Measurements from ENCODE around the gene MACC1.

MACC1 gene

GRCh38 chr7:20224025-20224424 is 6.8 kb upstream of the MACC1 start:
- Mint-ChIP-seq H3K27ac (no peak overlapping the region), H3K4me1 (ENCODE audit: low read depth in 2 of 2) (peaks cover 0 to 6% of the 10 kb centered on the region in 2 donors), H3K36me3 (ENCODE audit: insufficient read depth) (peaks cover 3% of the 10 kb centered on the region), H3K27me3 (no peaks in the 10 kb centered on the region), H3K9me3 (peaks cover 0 to 14% of the 10 kb centered on the region in 2 donors), H3K4me3 (no peak overlapping the region)
- no peak for ATAC-seq (replicated peaks)
- no peak for DNase-seq

GRCh38 chr7:20223356-20223755 is 6.2 kb upstream of the MACC1 start:
- no peak for ATAC-seq (replicated peaks)
- no peak for DNase-seq
- H3K9me3 Mint-ChIP-seq = peaks cover 0 to 19% of the 10 kb centered on the region in 2 donors

GRCh38 chr7:20222219-20222828 is 5.1 kb upstream of the MACC1 start:
- Mint-ChIP-seq H3K27me3 (no peaks in the 10 kb centered on the region), H3K36me3 (ENCODE audit: insufficient read depth) (peaks cover 3% of the 10 kb centered on the region), H3K4me3 (no peak overlapping the region), H3K27ac (no peak overlapping the region), H3K9me3 (peaks cover 1 to 19% of the 10 kb centered on the region in 2 donors), H3K4me1 (ENCODE audit: low read depth in 2 of 2) (peaks cover 0 to 9% of the 10 kb centered on the region in 2 donors)
- ATAC-seq (replicated peaks) (no peak), DNase-seq (no peak)

More at GRCh38 chr7:20223356-20223755, 6.2 kb upstream of the MACC1 start:
- Mint-ChIP-seq H3K27me3 (no peaks in the 10 kb centered on the region), H3K4me3 (no peak overlapping the region), H3K36me3 (ENCODE audit: insufficient read depth) (peaks cover 3% of the 10 kb centered on the region), H3K27ac (no peak overlapping the region), H3K4me1 (ENCODE audit: low read depth in 2 of 2) (peaks cover 0 to 6% of the 10 kb centered on the region in 2 donors)

GRCh38 chr7:20220921-20221547 is 3.9 kb upstream of the MACC1 start:
- Mint-ChIP-seq H3K36me3 (ENCODE audit: insufficient read depth) (peaks cover 3% of the 10 kb centered on the region), H3K4me1 (ENCODE audit: low read depth in 2 of 2) (peaks cover 0 to 9% of the 10 kb centered on the region in 2 donors), H3K27ac (no peak overlapping the region), H3K27me3 (no peaks in the 10 kb centered on the region), H3K4me3 (no peak overlapping the region), H3K9me3 (peaks cover 1 to 15% of the 10 kb centered on the region in 2 donors)
- ATAC-seq (replicated peaks) (no peak), DNase-seq (no peak)

- DNase-seq = no peak
- Mint-ChIP-seq H3K27ac (no peak overlapping the region), H3K27me3 (no peaks in the 10 kb centered on the region), H3K36me3 (ENCODE audit: insufficient read depth) (peaks cover 3% of the 10 kb centered on the region), H3K9me3 (peaks cover 1 to 11% of the 10 kb centered on the region in 2 donors), H3K4me3 (peak overlapping the region in 1 of 2 donors; percentile 17), H3K4me1 (ENCODE audit: low read depth in 2 of 2) (peaks cover 0 to 9% of the 10 kb centered on the region in 2 donors)
- ATAC-seq (replicated peaks) = no peak
Measured at GRCh38 chr7:20220293-20220761, 3.1 kb upstream of the MACC1 start.

GRCh38 chr7:20219446-20220292 is 2.5 kb upstream of the MACC1 start:
- peak overlapping the region; percentile 7 to 17 for H3K4me3 Mint-ChIP-seq
- H3K27me3 Mint-ChIP-seq = no peaks in the 10 kb centered on the region
- peak overlapping the region in 1 of 2 donors; percentile 59 for H3K27ac Mint-ChIP-seq
- peaks cover 3% of the 10 kb centered on the region for H3K36me3 Mint-ChIP-seq (ENCODE audit: insufficient read depth)
- ATAC-seq (replicated peaks) = peak; percentile 63
- H3K9me3 Mint-ChIP-seq = peaks cover 1 to 11% of the 10 kb centered on the region in 2 donors
- DNase-seq = peak in 1 of 3 experiments; percentile 5
- H3K4me1 Mint-ChIP-seq (ENCODE audit: low read depth in 2 of 2) = peaks cover 0 to 9% of the 10 kb centered on the region in 2 donors

GRCh38 chr7:20219062-20219445 is 1.9 kb upstream of the MACC1 start:
- no peak overlapping the region for H3K4me3 Mint-ChIP-seq
- H3K27me3 Mint-ChIP-seq = no peaks in the 10 kb centered on the region
- peaks cover 3% of the 10 kb centered on the region for H3K36me3 Mint-ChIP-seq (ENCODE audit: insufficient read depth)
- H3K9me3 Mint-ChIP-seq = peaks cover 1 to 11% of the 10 kb centered on the region in 2 donors
- ATAC-seq (replicated peaks) (no peak), DNase-seq (no peak)
- H3K27ac Mint-ChIP-seq = peak overlapping the region in 1 of 2 donors; percentile 59
- peaks cover 0 to 9% of the 10 kb centered on the region in 2 donors for H3K4me1 Mint-ChIP-seq (ENCODE audit: low read depth in 2 of 2)

GRCh38 chr7:20218279-20218678 is 1.1 kb upstream of the MACC1 start:
- peaks cover 1 to 11% of the 10 kb centered on the region in 2 donors for H3K9me3 Mint-ChIP-seq
- DNase-seq (no peak), ATAC-seq (replicated peaks) (no peak)
- H3K4me3 Mint-ChIP-seq = no peak overlapping the region
- peaks cover 0 to 9% of the 10 kb centered on the region in 2 donors for H3K4me1 Mint-ChIP-seq (ENCODE audit: low read depth in 2 of 2)
- H3K27me3 Mint-ChIP-seq = no peaks in the 10 kb centered on the region
- no peak overlapping the region for H3K27ac Mint-ChIP-seq
- peaks cover 3% of the 10 kb centered on the region for H3K36me3 Mint-ChIP-seq (ENCODE audit: insufficient read depth)

GRCh38 chr7:20216406-20217036 is 663 bp downstream of the MACC1 start:
- Mint-ChIP-seq H3K27me3 (no peaks in the 10 kb centered on the region), H3K36me3 (ENCODE audit: insufficient read depth) (peaks cover 6% of the 10 kb centered on the region), H3K9me3 (peaks cover 1 to 11% of the 10 kb centered on the region in 2 donors), H3K27ac (no peak overlapping the region), H3K4me1 (ENCODE audit: low read depth in 2 of 2) (peaks cover 0 to 9% of the 10 kb centered on the region in 2 donors), H3K4me3 (no peak overlapping the region)
- ATAC-seq (replicated peaks) = no peak
- DNase-seq = no peak

GRCh38 chr7:20214921-20215669 is 2.1 kb downstream of the MACC1 start:
- DNase-seq (no peak), ATAC-seq (replicated peaks) (no peak)
- peaks cover 1 to 11% of the 10 kb centered on the region in 2 donors for H3K9me3 Mint-ChIP-seq
- no peak overlapping the region for H3K4me3 Mint-ChIP-seq
- H3K27me3 Mint-ChIP-seq = no peaks in the 10 kb centered on the region
- H3K36me3 Mint-ChIP-seq (ENCODE audit: insufficient read depth) = peaks cover 6% of the 10 kb centered on the region
- no peak overlapping the region for H3K27ac Mint-ChIP-seq
- H3K4me1 Mint-ChIP-seq (ENCODE audit: low read depth in 2 of 2) = peaks cover 0 to 9% of the 10 kb centered on the region in 2 donors

GRCh38 chr7:20214132-20214531 is 3.1 kb downstream of the MACC1 start:
- Mint-ChIP-seq H3K9me3 (peaks cover 1 to 6% of the 10 kb centered on the region in 2 donors), H3K27me3 (no peaks in the 10 kb centered on the region), H3K27ac (no peak overlapping the region), H3K36me3 (ENCODE audit: insufficient read depth) (peaks cover 3% of the 10 kb centered on the region), H3K4me3 (no peak overlapping the region), H3K4me1 (ENCODE audit: low read depth in 2 of 2) (peaks cover 0 to 3% of the 10 kb centered on the region in 2 donors)
- DNase-seq (no peak), ATAC-seq (replicated peaks) (no peak)

- Mint-ChIP-seq H3K4me3 (no peak overlapping the region), H3K9me3 (peaks cover 0 to 1% of the 10 kb centered on the region in 2 donors)
- no peak for ATAC-seq (replicated peaks)
Measured at GRCh38 chr7:20213378-20213777, 3.8 kb downstream of the MACC1 start.

More at GRCh38 chr7:20213378-20213777, 3.8 kb downstream of the MACC1 start:
- no peaks in the 10 kb centered on the region for H3K27me3 Mint-ChIP-seq
- H3K36me3 Mint-ChIP-seq (ENCODE audit: insufficient read depth) = peaks cover 3% of the 10 kb centered on the region
- DNase-seq = no peak
- no peak overlapping the region for H3K27ac Mint-ChIP-seq
- peaks cover 0 to 3% of the 10 kb centered on the region in 2 donors for H3K4me1 Mint-ChIP-seq (ENCODE audit: low read depth in 2 of 2)
